GM12874 (cell line): ENCODE measurements around the gene RDH5.

Source experiments
- CTCF ChIP-seq: IDR thresholded peaks from 2 replicates; pipeline ENCODE4 v1.5.1; 2011; ENCODE audit warnings: low read depth, mild to moderate bottlenecking, control low read depth, low read length, moderate library complexity; ENCODE audit not compliant: insufficient read depth

Gene RDH5

GRCh38 chr12:55746174-55746912 is 26.1 kb downstream of the RDH5 start:
- TF ChIP-seq CTCF: no peak

GRCh38 chr12:55746913-55747231 is 26.7 kb downstream of the RDH5 start:
- no peak for TF ChIP-seq CTCF

GRCh38 chr12:55748230-55748993 is 28.2 kb downstream of the RDH5 start:
- no peak for TF ChIP-seq CTCF

- no peak for TF ChIP-seq CTCF
Measured at GRCh38 chr12:55755246-55755645, 35.1 kb downstream of the RDH5 start.

GRCh38 chr12:55757701-55758100 is 37.5 kb downstream of the RDH5 start:
- no peak for TF ChIP-seq CTCF

- TF ChIP-seq CTCF: no peak
Measured at GRCh38 chr12:55760663-55761062, 40.5 kb downstream of the RDH5 start.

- no peak for TF ChIP-seq CTCF
Measured at GRCh38 chr12:55762646-55763045, 42.5 kb downstream of the RDH5 start.
